Upper lobe of left lung (tissue), 4 donors: ENCODE data around the gene TMEM132D.

Experiments
- CTCF ChIP-seq, 6 experiments: fragments of 450-650 bp in 4 of 6; fragments of 200-600 bp in 2 of 6; sonication (generic) in 2 of 6; IDR thresholded peaks; one replicate each; pipeline ENCODE4 v1.5.1; 2016 to 2019; ENCODE audit warnings: antibody characterized with exemption in 6 of 6
- EP300 ChIP-seq, 4 donors: sonication (generic); formaldehyde crosslinking; IDR thresholded peaks; one replicate each; pipeline ENCODE4 v1.5.1; 2017; ENCODE audit warnings: antibody characterized with exemption in 4 of 4, control low read depth in 2 of 4
- POLR2A ChIP-seq, 4 donors: fragments of 450-650 bp; IDR thresholded peaks; one replicate each; pipeline ENCODE4 v1.5.1; 2016 to 2017; ENCODE audit warnings: antibody characterized with exemption in 4 of 4, mild to moderate bottlenecking in 2 of 4
- POLR2AphosphoS5 ChIP-seq, 2 donors: sonication (generic); formaldehyde crosslinking; IDR thresholded peaks; one replicate each; pipeline ENCODE4 v1.5.1; 2017; ENCODE audit warnings: antibody characterized with exemption in 2 of 2

- no peak for TF ChIP-seq POLR2A (IDR thresholded peaks at IDR 0.05)
- no peak for TF ChIP-seq EP300 (IDR thresholded peaks at IDR 0.05)
- TF ChIP-seq POLR2AphosphoS5 (IDR thresholded peaks at IDR 0.05), result no peak
- no peak for TF ChIP-seq CTCF (IDR thresholded peaks at IDR 0.05)
These were observed 801.6 kb downstream of the TMEM132D start for GRCh38 chr12:129102233-129102632.
